ENCODE data around the gene NLRP3. TPM values are rescaled to one million over a fixed set of nuclear protein-coding genes. Genes with fewer than 3 reads are reported as not detected.
"Not testable (repeated sequence)": the region's sequence is repeated elsewhere in the genome, so short reads cannot be mapped to it uniquely, and the experiment has no call there.

NLRP3 gene
- total RNA-seq, 1 donor from 2014 or later, result not detected

DNA sequence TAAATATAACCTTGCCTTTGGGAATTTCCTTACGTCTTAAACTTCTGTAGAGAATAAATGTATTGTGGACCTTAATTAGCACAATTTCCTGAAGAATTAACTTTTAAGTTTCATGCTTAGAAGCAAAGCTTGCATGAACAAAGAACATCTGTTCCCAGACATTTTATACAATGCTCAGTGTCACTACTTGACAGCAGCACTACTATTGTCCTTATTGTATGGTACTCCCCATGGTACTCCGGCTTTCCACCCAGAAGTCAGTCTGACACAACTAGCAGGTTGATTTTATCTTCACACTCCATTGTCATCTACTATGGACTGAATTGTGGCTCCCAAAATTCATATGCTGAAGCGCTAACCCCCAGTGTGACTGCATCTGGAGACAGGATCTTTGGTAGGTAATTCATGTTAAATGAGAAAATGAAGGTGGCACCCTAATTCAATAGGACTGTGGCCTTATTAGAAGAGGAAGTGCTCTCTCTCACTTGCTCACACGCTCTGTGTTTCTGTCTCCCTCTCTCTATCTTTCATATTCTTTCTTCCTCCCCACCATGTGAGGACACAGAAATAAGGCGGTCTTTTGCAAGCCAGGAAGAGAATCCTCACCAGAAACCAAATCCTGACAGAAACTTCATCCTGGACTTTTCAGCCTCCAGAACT, 52.6 kb downstream of the NLRP3 start:
- no peak for DNase-seq (ENCODE audit: low read depth)

DNA sequence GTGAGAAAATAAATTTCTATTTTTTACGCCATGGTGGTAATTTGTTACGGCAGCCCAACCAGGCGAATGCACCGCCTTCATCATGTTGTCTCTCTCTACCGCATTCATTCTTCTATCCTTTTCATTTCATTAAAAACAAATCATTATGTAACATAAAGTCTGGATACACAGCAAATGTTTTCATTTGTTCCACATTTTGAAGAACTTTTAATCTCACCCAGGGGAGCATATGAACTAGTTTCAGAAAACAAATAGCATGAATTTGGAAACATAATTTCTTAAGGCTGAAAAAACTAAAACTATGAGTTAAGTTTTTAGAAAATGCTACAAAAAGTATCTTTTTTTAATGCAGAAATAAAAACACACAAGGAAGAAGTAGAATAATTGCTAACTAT, 53.2 kb downstream of the NLRP3 start:
- no peak for DNase-seq (ENCODE audit: low read depth)

DNA sequence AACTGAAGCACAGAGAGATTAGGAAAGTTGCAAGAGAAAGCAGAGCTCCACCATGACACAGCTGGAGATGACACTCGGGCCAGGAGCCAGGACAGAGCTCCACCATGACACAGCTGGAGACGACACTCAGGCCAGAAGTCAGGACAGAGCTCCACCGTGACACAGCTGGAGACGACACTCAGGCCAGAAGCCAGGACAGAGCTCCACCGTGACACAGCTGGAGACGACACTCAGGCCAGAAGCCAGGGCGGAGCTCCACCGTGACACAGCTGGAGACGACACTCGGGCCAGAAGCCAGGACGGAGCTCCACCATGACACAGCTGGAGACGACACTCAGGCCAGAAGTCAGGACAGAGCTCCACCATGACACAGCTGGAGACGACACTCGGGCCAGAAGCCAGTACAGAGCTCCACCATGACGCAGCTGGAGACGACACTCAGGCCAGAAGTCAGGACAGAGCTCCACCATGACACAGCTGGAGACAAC, 55.0 kb downstream of the NLRP3 start:
- DNase-seq (ENCODE audit: low read depth), result not testable (repeated sequence)

DNA sequence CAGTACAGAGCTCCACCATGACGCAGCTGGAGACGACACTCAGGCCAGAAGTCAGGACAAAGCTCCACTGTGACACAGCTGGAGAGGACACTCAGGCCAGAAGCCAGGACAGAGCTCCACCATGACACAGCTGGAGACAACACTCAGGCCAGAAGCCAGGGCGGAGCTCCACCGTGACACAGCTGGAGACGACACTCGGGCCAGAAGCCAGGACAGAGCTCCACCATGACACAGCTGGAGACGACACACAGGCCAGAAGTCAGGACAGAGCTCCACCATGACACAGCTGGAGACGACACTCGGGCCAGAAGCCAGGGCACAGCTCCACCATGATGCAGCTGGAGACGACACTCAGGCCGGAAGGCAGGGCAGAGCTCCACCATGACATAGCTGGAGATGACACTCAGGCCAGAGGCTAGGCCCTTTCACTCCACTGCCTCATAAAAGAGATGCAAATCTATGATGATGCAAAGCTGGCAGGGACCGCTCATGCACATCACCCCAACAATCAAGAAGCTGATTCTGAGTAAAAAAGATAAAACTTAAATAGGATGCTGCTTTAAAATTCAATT, 55.6 kb downstream of the NLRP3 start:
- no peak for DNase-seq (ENCODE audit: low read depth)

DNA sequence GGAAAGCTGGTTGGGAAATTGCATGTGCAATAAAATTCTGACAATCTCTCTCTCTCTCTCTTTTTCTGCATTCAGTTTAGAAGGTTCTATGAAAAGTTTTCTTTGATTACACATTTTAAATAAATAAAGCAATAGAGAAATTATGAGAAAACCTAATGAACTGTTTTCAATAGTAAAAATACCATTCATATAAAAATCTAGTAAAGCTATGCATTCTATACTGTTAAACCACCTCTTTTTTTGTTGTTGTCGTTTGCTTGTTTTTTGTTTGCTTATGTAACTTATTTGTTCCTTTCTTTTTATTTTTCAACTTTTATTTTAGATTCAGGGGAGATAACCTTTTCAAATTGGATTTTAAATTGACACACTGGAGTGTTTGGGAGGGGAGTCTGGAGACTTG, 56.1 kb downstream of the NLRP3 start:
- DNase-seq (ENCODE audit: low read depth), result no peak

DNA sequence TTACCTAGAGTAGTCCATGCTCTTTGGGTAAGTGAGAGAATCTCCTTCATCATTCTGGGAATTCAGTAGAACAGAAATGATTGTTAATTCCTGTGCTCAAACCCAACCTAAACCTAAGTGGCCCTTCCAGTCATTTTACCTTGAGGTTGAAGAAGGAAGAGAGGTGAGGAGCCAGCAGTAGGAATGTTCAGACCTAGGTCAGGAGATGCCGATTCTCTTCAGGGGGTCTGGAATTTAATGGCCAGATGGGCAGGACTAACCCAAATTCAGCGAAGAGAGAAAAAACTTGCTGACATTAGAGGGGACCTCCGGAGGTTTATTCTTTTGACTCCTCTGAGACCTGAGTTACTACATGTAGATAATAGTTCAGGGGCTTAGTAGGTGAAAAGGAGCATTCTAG, 58.4 kb downstream of the NLRP3 start:
- DNase-seq (ENCODE audit: low read depth), result no peak

DNA sequence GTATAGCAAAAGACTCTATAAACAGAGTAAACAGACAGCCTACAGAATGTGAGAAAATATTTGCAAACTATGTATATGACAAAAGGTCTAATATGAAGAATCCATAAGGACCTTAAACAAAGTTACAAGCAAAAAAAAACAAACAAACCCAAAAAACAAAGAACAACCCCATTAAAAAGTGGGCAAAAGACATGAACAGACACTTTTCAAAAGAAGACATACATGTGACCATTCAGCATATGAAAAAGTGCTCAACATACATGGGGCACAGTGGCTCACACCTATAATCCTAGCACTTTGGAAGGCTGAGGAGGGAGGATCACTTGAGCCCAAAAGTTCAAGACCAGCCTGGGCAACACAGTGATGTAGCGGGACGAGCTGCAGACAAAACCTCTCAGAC, 59.8 kb downstream of the NLRP3 start:
- no peak for DNase-seq (ENCODE audit: low read depth)

DNA sequence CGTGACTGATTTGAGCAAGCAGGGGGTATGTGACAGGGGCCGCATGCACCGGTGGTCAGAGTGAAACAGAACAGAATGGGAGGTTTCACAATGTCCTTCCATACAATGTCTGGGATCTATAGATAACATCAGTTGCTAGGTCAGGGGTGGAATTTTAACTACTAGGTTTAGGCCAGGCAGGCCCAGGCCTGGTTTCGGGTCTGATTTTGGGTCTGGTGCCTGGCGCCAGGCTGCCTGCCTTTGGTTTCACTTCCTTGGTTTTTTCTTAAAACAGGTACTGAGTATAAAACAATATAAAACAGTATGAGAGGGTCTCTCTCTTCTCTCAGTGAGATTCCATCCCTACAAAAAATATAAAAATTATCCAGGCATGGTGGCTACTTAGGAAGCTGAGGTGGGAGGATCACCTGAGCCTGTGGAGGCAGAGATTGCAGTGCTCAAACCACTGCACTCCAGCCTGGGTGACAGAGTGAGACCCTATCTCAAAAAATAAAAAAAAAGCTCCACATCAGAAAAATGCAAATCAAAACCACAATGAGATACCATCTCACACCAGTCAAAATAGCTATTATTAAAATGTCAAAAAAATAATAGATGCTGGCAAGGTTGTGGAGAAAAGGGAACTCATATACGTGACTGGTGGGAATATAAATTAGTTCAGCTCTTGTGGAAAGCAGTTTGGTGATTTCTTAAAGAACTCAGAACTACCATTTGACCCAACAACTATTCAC, 60.5 kb downstream of the NLRP3 start:
- DNase-seq (ENCODE audit: low read depth), result not testable (repeated sequence)

DNA sequence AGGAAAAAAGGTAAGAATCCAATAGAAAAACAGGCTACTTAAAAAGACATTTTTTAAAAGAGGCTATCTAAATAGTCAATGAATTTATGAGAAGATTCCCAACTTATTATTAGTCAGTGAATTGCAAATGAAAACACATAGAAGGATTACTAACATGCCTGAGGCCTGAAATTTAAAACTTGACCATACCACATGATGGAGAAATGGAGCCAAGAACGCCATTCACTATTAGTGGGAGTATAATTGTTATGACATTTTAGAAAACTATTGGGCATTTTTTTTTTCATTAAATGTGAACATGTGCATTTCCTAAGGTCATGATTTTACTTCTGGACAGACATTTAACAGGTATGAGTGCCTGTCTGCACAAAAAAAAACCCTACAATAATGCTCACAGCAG, 66.8 kb downstream of the NLRP3 start:
- DNase-seq (ENCODE audit: low read depth), result peak; percentile 20

DNA sequence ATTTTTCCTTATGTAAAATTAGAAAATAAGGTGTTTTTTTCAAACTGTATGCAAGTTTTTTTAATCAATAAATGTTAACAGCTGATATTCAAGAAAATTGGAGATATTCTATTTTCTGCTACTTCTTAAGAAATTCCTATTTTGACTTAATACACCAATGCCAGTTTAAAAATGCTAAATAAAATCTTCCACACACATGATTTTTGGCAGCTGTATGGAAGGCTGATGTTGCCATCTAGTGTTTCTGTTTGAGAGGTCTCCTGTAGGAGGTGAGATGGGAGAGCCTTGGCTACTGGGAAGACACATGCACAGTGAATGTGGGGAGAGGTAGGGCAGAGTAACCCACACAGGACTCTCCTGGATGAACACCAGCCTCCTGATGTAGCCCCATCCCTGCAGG, 71.1 kb downstream of the NLRP3 start:
- peak; percentile 52 for DNase-seq (ENCODE audit: low read depth)

DNA sequence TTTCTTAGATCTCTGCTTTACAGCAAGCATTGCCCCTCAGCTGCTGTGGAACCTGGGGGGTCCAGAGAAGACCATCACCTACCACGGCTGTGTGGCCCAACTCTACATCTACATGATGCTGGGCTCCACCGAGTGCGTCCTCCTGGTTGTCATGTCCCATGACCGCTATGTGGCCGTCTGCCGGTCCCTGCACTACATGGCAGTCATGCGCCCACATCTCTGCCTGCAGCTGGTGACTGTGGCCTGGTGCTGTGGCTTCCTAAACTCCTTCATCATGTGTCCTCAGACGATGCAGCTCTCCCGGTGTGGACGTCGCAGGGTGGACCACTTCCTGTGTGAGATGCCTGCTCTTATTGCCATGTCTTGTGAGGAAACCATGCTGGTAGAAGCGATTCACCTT, 75.4 kb downstream of the NLRP3 start:
- DNase-seq (ENCODE audit: low read depth), result no peak

DNA sequence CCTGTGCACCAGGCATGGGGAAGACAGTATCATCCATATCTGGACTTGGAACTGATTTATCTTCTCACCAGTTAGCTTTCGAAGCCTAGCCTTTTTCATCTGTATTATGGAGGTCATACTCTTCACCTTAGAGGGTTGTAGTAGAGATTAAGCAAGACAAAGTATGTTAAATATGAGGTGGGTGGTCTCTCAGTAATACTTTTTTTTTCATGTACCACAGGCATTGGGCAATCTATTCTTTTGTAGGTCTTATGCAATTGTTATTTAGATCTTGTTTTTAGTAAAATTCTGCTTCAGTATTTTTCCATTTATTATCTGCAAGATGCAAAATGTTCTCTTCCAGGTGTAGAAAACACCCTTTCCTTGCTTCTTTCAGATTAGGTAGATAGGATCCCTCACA, 77.1 kb downstream of the NLRP3 start:
- DNase-seq (ENCODE audit: low read depth), result no peak

DNA sequence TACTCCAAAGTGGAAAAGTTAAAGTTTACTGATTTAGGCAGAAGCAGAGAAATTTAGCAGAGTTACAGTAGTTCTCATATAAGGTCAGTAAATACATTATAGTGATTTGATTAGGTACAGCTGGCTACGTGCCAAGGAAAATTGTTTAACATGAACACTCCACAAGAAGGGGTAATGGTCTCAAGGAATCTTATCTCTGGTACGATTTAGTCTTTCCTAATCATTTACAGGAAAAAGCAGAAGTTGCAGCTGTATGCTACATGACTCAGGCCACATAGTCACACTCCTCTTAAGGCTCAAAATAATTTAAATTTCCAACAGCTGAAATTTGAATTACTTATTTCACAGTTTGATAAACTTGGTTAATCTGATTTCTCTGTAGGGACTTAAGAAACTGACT, 78.8 kb downstream of the NLRP3 start:
- DNase-seq (ENCODE audit: low read depth), result no peak

DNA sequence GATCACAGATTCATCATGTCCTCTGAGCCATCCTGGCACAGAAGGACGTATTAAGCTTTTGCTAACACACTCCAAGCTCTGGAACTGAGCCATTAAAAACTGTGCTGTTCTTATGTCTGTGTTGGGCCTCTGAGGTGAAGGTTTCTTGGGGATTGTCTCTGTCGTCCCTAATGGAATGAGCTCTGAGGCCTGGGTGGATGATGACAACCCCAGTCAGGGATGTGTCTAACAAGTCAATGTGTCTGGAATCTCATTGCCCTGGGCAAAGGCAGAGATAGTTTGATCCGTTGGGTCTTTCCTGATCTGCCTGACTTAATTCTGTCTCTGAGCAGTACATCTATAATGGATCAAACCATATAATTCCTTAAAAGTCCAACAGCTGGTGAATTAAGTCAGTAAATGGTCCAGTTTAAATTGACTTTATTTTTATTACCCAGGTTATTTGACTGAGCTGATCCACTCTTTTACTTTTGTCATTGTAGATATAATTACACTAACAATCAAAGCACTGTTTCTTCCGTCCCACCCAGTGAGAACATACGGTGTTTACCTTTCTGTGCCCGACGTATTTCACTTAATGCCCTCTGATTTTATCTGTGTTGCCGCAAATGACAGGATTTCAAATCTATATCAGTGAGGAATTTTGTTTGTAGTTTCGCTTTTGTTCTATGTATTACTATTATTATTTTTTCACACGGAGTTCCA, 80.8 kb downstream of the NLRP3 start:
- DNase-seq (ENCODE audit: low read depth), result no peak

Other genes starting within 250 kb of the NLRP3 start
- 19.5 and 24.4 TPM in 2 replicates for gene ZNF124, start 244.2 kb upstream of the NLRP3 start, total RNA-seq
- gene VN1R5, start 160.1 kb upstream of the NLRP3 start, total RNA-seq, result not detected in 2 replicates
- 35.9 and 50.9 TPM in 2 replicates for gene ZNF496, start 84.3 kb upstream of the NLRP3 start, total RNA-seq
- gene OR2B11, start 41.9 kb downstream of the NLRP3 start, total RNA-seq, result not detected in 2 replicates
- not detected in 2 replicates for gene OR2C3, start 120.3 kb downstream of the NLRP3 start, total RNA-seq
- gene GCSAML, start 133.0 kb downstream of the NLRP3 start, total RNA-seq, result not detected in 2 replicates
- gene OR2G2, start 172.2 kb downstream of the NLRP3 start, total RNA-seq, result not detected in 2 replicates
- not detected in 2 replicates for gene OR2G3, start 189.4 kb downstream of the NLRP3 start, total RNA-seq